ENCODE measurements around the gene ELP5.

The ELP5 gene

GRCh38 chr17:7290166-7290565 lies 38.2 kb downstream of the ELP5 start:
- no peak for TF ChIP-seq CTCF (IDR thresholded peaks at IDR 0.05; ENCODE audit: control insufficient read depth, insufficient read depth, low read depth, low read length, missing control alignments)

GRCh38 chr17:7290685-7291084 lies 38.7 kb downstream of the ELP5 start:
- TF ChIP-seq CTCF (IDR thresholded peaks at IDR 0.05; ENCODE audit: control insufficient read depth, insufficient read depth, low read depth, low read length, missing control alignments), result no peak
- no peak for DNase-seq (ENCODE audit: low read depth)
- no peak overlapping the region for H3K4me3 ChIP-seq (ENCODE audit: control insufficient read depth, low read depth, low read length)

More at GRCh38 chr17:7290166-7290565, 38.2 kb downstream of the ELP5 start:
- no peak overlapping the region for H3K4me3 ChIP-seq (ENCODE audit: control insufficient read depth, low read depth, low read length)
- DNase-seq (ENCODE audit: low read depth), result no peak

GRCh38 chr17:7292194-7292593 lies 40.2 kb downstream of the ELP5 start:
- TF ChIP-seq CTCF (IDR thresholded peaks at IDR 0.05; ENCODE audit: control insufficient read depth, insufficient read depth, low read depth, low read length, missing control alignments), result no peak
- DNase-seq (ENCODE audit: low read depth), result no peak
- no peak overlapping the region for H3K4me3 ChIP-seq (ENCODE audit: control insufficient read depth, low read depth, low read length)

- DNase-seq (ENCODE audit: low read depth), result no peak
Observed at GRCh38 chr17:7292729-7293128, 40.7 kb downstream of the ELP5 start.

GRCh38 chr17:7293159-7293558 lies 41.1 kb downstream of the ELP5 start:
- no peak overlapping the region for H3K4me3 ChIP-seq (ENCODE audit: control insufficient read depth, low read depth, low read length)
- TF ChIP-seq CTCF (IDR thresholded peaks at IDR 0.05; ENCODE audit: control insufficient read depth, insufficient read depth, low read depth, low read length, missing control alignments), result no peak
- DNase-seq (ENCODE audit: low read depth), result no peak

More at GRCh38 chr17:7292729-7293128, 40.7 kb downstream of the ELP5 start:
- no peak overlapping the region for H3K4me3 ChIP-seq (ENCODE audit: control insufficient read depth, low read depth, low read length)
- no peak for TF ChIP-seq CTCF (IDR thresholded peaks at IDR 0.05; ENCODE audit: control insufficient read depth, insufficient read depth, low read depth, low read length, missing control alignments)

- no peak overlapping the region for H3K4me3 ChIP-seq (ENCODE audit: control insufficient read depth, low read depth, low read length)
- no peak for DNase-seq (ENCODE audit: low read depth)
- TF ChIP-seq CTCF (IDR thresholded peaks at IDR 0.05; ENCODE audit: control insufficient read depth, insufficient read depth, low read depth, low read length, missing control alignments), result no peak
Observed at GRCh38 chr17:7293816-7294613, 42.0 kb downstream of the ELP5 start.

Measured in AG09309 (cell line).